ENCODE results near the gene DDX25.

Gene DDX25

GRCh38 chr11:125945797-125946520 is 41.7 kb downstream of the DDX25 start, which contains the start of gene VSIG10L2:
VSIG10L2 (plus strand) TSS chr11:125946044; CDS start chr11:125946056, 12 bp downstream.
- ChIA-PET CTCF (interaction anchor here (1.2 kb wide), 1 partner anchor 22 kb away, joined by 3 read pairs; no protein-coding TSS in a partner anchor), POLR2A (no interaction called here)
- H3K9me3 ChIP-seq (ENCODE audit: control extremely low read depth in 1 of 5, control insufficient read depth in 4 of 5, insufficient read depth in 2 of 5, low read depth in 1 of 5, low read length in 4 of 5), result no peaks in the 10 kb centered on the region
- H3K4me3 ChIP-seq (ENCODE audit: control insufficient read depth in 1 of 7, extremely low read depth in 1 of 7, insufficient read depth in 4 of 7, low read depth in 2 of 7, low read length in 6 of 7), result no peak within 1 kb of the TSS
- H3K4me1 ChIP-seq (ENCODE audit: control extremely low read depth in 1 of 4, control insufficient read depth in 4 of 4, insufficient read depth in 4 of 4, low read length in 3 of 4), result no peaks in the 10 kb centered on the region
- no peak for DNase-seq
- H3K27ac ChIP-seq (ENCODE audit: insufficient read depth in 1 of 2, low read depth in 1 of 2, low read length in 2 of 2, poor library complexity in 1 of 2, severe bottlenecking in 2 of 2), result no peak within 1 kb of the TSS
- 98% methylated on average over 8 of the region's 8 CpGs for WGBS (ENCODE audit: insufficient coverage)
- peaks cover 0 to 17% (median 3%) of the 10 kb centered on the region in 5 experiments for H3K27me3 ChIP-seq (replicated peaks in 2 of 5; ENCODE audit: control insufficient read depth in 4 of 5, insufficient read depth in 5 of 5, low read length in 4 of 5)
- no peaks in the 10 kb centered on the region for H3K36me3 ChIP-seq (ENCODE audit: control insufficient read depth in 4 of 4, insufficient read depth in 4 of 4, low read length in 3 of 4)

GRCh38 chr11:125946712-125947418 is 42.6 kb downstream of the DDX25 start:
- DNase-seq, result no peak
- no peaks in the 10 kb centered on the region for H3K36me3 ChIP-seq (ENCODE audit: control insufficient read depth in 4 of 4, insufficient read depth in 4 of 4, low read length in 3 of 4)
- H3K4me1 ChIP-seq (ENCODE audit: control extremely low read depth in 1 of 4, control insufficient read depth in 4 of 4, insufficient read depth in 4 of 4, low read length in 3 of 4), result no peaks in the 10 kb centered on the region
- H3K27ac ChIP-seq (ENCODE audit: insufficient read depth in 1 of 2, low read depth in 1 of 2, low read length in 2 of 2, poor library complexity in 1 of 2, severe bottlenecking in 2 of 2), result no peak overlapping the region
- H3K4me3 ChIP-seq (ENCODE audit: control insufficient read depth in 1 of 7, extremely low read depth in 1 of 7, insufficient read depth in 4 of 7, low read depth in 2 of 7, low read length in 6 of 7), result no peak overlapping the region
- peaks cover 0 to 22% (median 4%) of the 10 kb centered on the region in 5 experiments for H3K27me3 ChIP-seq (replicated peaks in 2 of 5; ENCODE audit: control insufficient read depth in 4 of 5, insufficient read depth in 5 of 5, low read length in 4 of 5)
- WGBS (ENCODE audit: insufficient coverage), result 96% methylated on average over 10 of the region's 14 CpGs
- POLR2A ChIA-PET, result no interaction called here
- CTCF ChIA-PET, result no interaction called here
- no peaks in the 10 kb centered on the region for H3K9me3 ChIP-seq (ENCODE audit: control extremely low read depth in 1 of 5, control insufficient read depth in 4 of 5, insufficient read depth in 2 of 5, low read depth in 1 of 5, low read length in 4 of 5)

GRCh38 chr11:125947419-125948277 is 43.3 kb downstream of the DDX25 start:
- Histone ChIP-seq H3K27ac (ENCODE audit: insufficient read depth in 1 of 2, low read depth in 1 of 2, low read length in 2 of 2, poor library complexity in 1 of 2, severe bottlenecking in 2 of 2) (no peak overlapping the region), H3K9me3 (ENCODE audit: control extremely low read depth in 1 of 5, control insufficient read depth in 4 of 5, insufficient read depth in 2 of 5, low read depth in 1 of 5, low read length in 4 of 5) (no peaks in the 10 kb centered on the region), H3K27me3 (replicated peaks in 2 of 5; ENCODE audit: control insufficient read depth in 4 of 5, insufficient read depth in 5 of 5, low read length in 4 of 5) (peaks cover 0 to 22% (median 5%) of the 10 kb centered on the region in 5 experiments), H3K4me3 (ENCODE audit: control insufficient read depth in 1 of 7, extremely low read depth in 1 of 7, insufficient read depth in 4 of 7, low read depth in 2 of 7, low read length in 6 of 7) (no peak overlapping the region), H3K36me3 (ENCODE audit: control insufficient read depth in 4 of 4, insufficient read depth in 4 of 4, low read length in 3 of 4) (no peaks in the 10 kb centered on the region), H3K4me1 (ENCODE audit: control extremely low read depth in 1 of 4, control insufficient read depth in 4 of 4, insufficient read depth in 4 of 4, low read length in 3 of 4) (no peaks in the 10 kb centered on the region)
- WGBS (ENCODE audit: insufficient coverage), result 95% methylated on average over 22 of the region's 24 CpGs
- no peak for DNase-seq
- ChIA-PET CTCF (no interaction called here), POLR2A (no interaction called here)

DNA sequence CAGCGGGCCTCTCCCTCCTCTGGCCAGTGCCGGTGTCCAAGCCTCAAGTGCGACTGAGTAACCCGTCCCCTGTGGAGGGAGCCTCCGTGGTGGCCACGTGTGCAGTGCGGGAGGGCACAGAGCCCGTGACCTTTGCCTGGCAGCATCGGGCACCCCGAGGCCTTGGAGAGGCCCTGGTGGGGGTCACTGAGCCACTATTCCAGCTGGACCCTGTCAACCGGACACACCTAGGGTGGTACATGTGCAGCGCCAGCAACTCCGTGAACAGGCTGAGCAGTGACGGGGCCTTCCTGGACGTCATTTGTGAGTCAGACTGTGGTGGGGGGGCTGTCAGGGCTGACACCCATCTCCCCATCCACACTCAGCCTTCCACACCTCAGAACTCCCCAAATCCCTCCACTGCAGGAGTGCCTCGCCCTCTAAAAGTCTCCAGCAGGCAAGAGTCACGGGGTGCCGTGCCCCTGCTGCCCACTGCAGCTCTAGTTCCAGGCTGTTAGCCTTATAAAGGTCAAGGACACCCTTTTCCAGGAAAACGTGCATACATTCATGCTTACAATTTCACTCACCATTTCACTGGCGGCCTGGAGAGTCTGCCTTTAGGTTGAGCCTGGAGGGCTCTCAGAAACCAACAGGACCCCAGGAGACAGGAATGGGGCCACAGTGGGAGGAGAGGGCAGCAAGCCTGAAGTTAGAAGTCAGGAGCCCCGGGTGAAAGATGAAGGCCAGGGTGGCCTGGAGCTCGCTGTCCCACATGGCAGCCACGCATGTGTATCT is 44.2 kb downstream of the DDX25 start:
- Histone ChIP-seq H3K27me3 (replicated peaks in 2 of 5; ENCODE audit: control insufficient read depth in 4 of 5, insufficient read depth in 5 of 5, low read length in 4 of 5) (peaks cover 0 to 25% (median 5%) of the 10 kb centered on the region in 5 experiments), H3K4me1 (ENCODE audit: control extremely low read depth in 1 of 4, control insufficient read depth in 4 of 4, insufficient read depth in 4 of 4, low read length in 3 of 4) (no peaks in the 10 kb centered on the region), H3K27ac (ENCODE audit: insufficient read depth in 1 of 2, low read depth in 1 of 2, low read length in 2 of 2, poor library complexity in 1 of 2, severe bottlenecking in 2 of 2) (no peak overlapping the region), H3K4me3 (ENCODE audit: control insufficient read depth in 1 of 7, extremely low read depth in 1 of 7, insufficient read depth in 4 of 7, low read depth in 2 of 7, low read length in 6 of 7) (no peak overlapping the region), H3K36me3 (ENCODE audit: control insufficient read depth in 4 of 4, insufficient read depth in 4 of 4, low read length in 3 of 4) (no peaks in the 10 kb centered on the region), H3K9me3 (ENCODE audit: control extremely low read depth in 1 of 5, control insufficient read depth in 4 of 5, insufficient read depth in 2 of 5, low read depth in 1 of 5, low read length in 4 of 5) (no peaks in the 10 kb centered on the region)
- DNase-seq, result no peak
- ChIA-PET POLR2A (no interaction called here), CTCF (interaction anchor here (0.8 to 2.0 kb wide), 3 partner anchors 10 to 31 kb away, joined by 3 to 4 read pairs (median 3); no protein-coding TSS in a partner anchor)
- WGBS (ENCODE audit: insufficient coverage), result 87% methylated on average over 19 of the region's 23 CpGs

GRCh38 chr11:125949271-125950177 is 45.2 kb downstream of the DDX25 start:
- Histone ChIP-seq H3K4me3 (ENCODE audit: control insufficient read depth in 1 of 7, extremely low read depth in 1 of 7, insufficient read depth in 4 of 7, low read depth in 2 of 7, low read length in 6 of 7) (no peak overlapping the region), H3K27ac (ENCODE audit: insufficient read depth in 1 of 2, low read depth in 1 of 2, low read length in 2 of 2, poor library complexity in 1 of 2, severe bottlenecking in 2 of 2) (no peak overlapping the region), H3K4me1 (ENCODE audit: control extremely low read depth in 1 of 4, control insufficient read depth in 4 of 4, insufficient read depth in 4 of 4, low read length in 3 of 4) (no peaks in the 10 kb centered on the region), H3K9me3 (ENCODE audit: control extremely low read depth in 1 of 5, control insufficient read depth in 4 of 5, insufficient read depth in 2 of 5, low read depth in 1 of 5, low read length in 4 of 5) (no peaks in the 10 kb centered on the region), H3K27me3 (replicated peaks in 2 of 5; ENCODE audit: control insufficient read depth in 4 of 5, insufficient read depth in 5 of 5, low read length in 4 of 5) (peaks cover 0 to 27% (median 5%) of the 10 kb centered on the region in 5 experiments), H3K36me3 (ENCODE audit: control insufficient read depth in 4 of 4, insufficient read depth in 4 of 4, low read length in 3 of 4) (no peaks in the 10 kb centered on the region)
- ChIA-PET POLR2A (no interaction called here), CTCF (interaction anchor here (0.8 to 2.0 kb wide), 4 partner anchors 9 to 32 kb away, joined by 3 to 4 read pairs (median 3); no protein-coding TSS in a partner anchor)
- 94% methylated on average over 19 of the region's 22 CpGs for WGBS (ENCODE audit: insufficient coverage)
- no peak for DNase-seq

DNA sequence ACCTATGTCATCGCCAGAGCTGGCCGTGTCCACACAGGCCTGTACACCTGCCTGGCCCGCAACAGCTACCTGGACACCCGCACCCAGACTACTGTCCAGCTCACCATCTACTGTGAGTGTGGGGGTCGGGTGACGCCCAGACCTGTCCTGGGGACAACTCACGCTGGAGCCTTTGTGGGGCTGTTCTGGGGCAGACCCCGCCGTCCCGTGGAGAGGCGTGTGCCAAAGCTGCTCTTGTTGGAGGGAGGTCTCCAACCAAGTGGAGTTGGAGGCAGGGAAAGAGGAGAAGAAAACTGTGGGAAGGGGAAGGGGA is 45.8 kb downstream of the DDX25 start:
- H3K4me3 ChIP-seq (ENCODE audit: control insufficient read depth in 1 of 7, extremely low read depth in 1 of 7, insufficient read depth in 4 of 7, low read depth in 2 of 7, low read length in 6 of 7), result no peak overlapping the region
- no peaks in the 10 kb centered on the region for H3K9me3 ChIP-seq (ENCODE audit: control extremely low read depth in 1 of 5, control insufficient read depth in 4 of 5, insufficient read depth in 2 of 5, low read depth in 1 of 5, low read length in 4 of 5)
- no peaks in the 10 kb centered on the region for H3K36me3 ChIP-seq (ENCODE audit: control insufficient read depth in 4 of 4, insufficient read depth in 4 of 4, low read length in 3 of 4)
- ChIA-PET CTCF (interaction anchor here (1.0 to 2.0 kb wide), 3 partner anchors 8 to 25 kb away, joined by 3 to 4 read pairs (median 3); no protein-coding TSS in a partner anchor), POLR2A (no interaction called here)
- 92% methylated on average over 9 of the region's 11 CpGs for WGBS (ENCODE audit: insufficient coverage)
- DNase-seq, result no peak
- H3K27ac ChIP-seq (ENCODE audit: insufficient read depth in 1 of 2, low read depth in 1 of 2, low read length in 2 of 2, poor library complexity in 1 of 2, severe bottlenecking in 2 of 2), result no peak overlapping the region
- peaks cover 0 to 23% (median 5%) of the 10 kb centered on the region in 5 experiments for H3K27me3 ChIP-seq (replicated peaks in 2 of 5; ENCODE audit: control insufficient read depth in 4 of 5, insufficient read depth in 5 of 5, low read length in 4 of 5)
- H3K4me1 ChIP-seq (ENCODE audit: control extremely low read depth in 1 of 4, control insufficient read depth in 4 of 4, insufficient read depth in 4 of 4, low read length in 3 of 4), result no peaks in the 10 kb centered on the region
